GM03348 (cell line): ENCODE results near the gene TP63.
A peak's percentile ranks its signal among the peaks of the same experiment; 100 is the strongest.

ENCODE experiments used
- DNase-seq: peaks from one replicate; pipeline ENCODE4 v3.0.0; 2012; ENCODE audit warnings: low spot score

TP63 gene

DNA sequence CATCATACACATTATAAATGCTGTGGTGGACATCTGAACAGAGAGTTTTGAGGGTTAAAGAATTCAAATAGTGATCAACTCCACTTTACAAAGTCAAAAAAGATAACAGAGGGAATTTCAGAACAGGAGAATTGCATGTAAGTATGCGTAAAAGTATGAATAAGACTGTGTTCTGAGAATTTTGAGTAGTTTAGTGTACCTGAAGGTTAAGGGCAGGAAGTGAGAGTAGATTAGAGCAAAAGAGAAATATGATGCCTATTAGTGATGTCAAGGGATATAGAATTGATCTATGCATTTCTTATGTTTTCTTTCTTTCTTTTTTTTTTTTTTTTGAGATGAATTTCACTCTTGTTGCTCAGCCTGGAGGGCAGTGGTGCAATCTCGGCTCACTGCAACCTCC is 53.1 kb downstream of the TP63 start:
- DNase-seq, result no peak

DNA sequence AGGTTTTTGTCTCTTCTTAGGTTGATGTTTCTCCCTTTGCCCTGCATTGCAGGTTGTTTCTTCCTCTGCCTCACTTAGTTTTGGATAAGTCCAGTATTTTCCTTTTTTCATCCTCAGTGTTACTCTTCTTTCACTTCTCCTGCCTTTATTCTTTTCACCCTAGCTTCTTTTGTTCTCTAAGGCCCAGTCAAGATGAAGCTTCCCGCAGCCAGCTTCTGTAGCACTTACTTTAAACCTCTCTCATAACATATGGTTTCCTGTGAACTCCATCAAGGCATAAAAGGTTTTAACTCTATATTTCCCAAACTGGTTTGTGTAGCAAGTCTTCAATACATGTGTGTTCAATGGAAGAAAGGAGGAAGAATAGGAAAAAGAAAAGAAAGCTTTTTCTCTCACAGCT is 54.1 kb downstream of the TP63 start:
- DNase-seq, result no peak

DNA sequence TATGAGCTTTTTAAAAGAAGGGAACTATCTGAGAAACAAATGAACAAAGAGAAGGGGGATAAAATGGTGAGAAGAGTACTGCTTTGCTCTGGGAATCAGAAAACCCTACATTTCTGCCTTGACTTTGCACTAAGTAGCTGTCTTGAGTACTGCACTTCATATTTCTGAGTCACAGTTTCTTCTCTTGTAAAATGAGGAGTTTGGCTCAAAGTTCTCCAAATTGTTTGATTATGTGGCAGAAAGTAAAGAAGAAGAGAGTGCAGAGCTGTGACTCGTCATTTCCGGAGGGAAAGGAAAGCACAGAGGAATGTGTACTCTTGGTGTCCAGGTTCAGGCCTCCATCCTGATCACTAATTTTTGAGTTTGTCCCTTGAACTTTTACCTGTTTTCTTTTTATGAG is 54.7 kb downstream of the TP63 start:
- peak; percentile 53 for DNase-seq

DNA sequence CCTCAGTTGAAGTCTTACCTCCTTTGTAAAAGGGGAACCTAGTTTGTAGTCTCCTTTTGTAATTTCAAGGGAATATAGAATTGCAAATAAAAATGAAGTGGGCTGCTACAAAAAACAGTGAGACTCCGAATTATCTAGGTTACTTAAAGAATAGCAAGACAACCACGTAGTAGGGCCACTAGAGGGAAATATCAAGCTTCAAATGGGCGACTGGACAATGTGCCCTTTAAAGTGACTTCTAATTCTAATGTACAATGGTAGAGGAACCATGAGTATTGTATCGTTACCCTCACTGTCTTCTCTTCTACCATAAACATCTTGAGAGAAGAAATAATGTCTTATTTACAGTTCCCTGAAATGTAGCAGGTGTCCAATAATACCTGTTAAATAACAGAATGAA is 56.3 kb downstream of the TP63 start:
- DNase-seq, result no peak

DNA sequence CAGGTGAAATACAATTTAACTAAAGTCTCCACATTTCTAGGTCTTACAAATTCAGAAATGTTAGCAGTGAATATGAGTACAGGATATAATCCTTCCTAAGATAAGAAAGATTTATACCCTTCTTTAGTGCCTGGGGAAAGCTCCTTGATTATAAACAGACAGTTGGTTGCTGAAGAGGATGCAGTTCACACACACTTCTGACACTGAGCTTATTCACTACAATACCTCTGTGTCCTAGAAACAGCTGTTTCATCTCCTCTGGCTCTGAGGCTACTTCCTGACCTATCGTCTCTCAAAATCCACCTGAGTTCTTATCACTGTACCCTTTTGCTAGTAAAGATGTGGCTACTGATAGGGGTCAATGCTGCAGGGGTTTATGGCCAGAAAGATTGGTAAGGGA is 57.1 kb downstream of the TP63 start:
- DNase-seq, result no peak

DNA sequence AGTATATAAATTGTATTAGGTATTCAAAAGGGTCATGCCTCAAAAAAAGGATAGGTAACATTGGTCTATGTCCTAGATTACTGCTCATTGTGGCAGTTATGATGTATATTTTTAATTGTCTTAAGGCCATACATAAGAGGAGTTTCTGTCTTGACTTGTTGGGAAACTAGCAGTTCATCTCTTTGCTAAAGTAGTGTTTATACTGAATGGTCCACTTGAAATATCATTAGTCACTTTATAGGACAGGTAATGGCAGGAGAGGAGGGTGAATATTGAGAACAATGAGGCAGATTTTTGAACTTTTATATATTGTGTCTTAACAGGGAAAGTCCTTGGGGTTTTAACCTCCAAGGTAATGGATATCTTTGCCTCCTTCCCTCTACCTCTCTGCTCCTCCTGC is 58.4 kb downstream of the TP63 start:
- no peak for DNase-seq

DNA sequence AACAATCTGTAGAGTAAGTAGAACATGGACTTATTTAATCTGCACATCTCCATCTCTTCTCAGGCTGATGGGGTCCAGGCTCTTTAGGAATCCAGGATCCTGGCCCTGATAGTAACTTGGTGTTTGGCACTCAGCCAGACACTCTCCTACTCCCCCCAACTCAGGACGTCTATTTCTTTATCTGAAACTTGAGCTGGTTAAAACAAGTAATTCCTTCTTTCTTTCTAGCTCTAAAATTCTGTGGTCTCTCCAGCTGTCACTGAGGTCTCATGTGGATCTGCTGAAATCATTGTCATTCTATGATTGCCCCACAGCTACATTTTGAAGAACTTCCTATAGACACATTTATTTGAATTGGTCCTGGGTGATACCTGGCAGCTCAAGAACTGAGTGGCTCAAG is 59.0 kb downstream of the TP63 start:
- DNase-seq, result no peak

DNA sequence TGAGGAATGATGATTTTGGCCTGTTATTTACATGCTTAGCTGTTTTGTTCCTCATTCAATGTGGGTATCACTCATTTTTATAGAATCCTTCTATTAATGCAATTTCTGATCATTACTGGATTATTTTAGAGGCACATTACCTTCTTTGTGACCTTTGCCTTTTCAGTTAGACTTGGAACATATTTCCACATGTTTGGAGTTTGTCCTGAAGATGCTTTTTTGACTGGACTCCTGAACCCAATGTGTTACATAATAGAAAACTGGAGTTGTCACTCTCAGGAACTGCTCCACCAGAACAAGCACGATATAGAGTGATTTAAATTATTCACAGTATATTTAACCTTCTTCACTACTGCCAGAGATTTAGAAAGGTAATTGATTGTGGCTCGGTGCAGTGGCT is 59.5 kb downstream of the TP63 start:
- DNase-seq, result no peak

DNA sequence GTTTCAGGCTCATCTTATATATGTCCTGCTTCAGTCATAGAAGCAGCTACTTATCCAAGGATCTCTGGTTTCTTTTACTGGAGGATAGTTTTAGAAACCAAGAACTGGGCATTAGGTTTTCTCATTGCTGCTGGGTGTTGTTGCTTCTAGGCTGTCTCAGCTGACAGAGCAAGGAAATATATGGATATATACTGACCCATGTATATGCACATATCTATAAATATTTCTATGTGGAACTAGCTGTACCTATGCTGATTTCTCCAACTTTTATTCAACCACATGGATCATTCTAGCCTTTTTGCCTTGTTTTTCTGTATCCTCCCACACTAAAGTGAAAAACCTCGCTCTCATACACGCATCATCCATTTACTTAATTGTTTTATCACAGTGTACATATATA is 64.2 kb downstream of the TP63 start:
- no peak for DNase-seq

DNA sequence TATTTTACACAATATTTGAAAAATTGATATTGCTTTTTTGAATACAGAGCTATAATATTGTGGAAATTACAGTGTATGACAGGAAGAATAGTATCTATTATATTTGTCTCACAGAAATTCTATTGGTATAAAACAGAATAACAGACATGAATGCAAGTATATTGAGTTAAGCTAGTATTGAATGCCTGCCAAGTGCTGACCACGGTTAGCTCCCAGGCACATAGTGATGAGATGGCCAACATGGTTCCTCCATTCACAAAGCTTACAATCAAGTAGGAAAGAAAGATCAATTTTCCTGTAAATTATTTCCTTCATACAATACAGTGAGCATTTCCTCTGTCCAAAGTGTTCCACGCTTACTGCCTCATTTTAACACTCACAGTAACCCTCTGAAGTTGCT is 67.6 kb downstream of the TP63 start:
- no peak for DNase-seq

DNA sequence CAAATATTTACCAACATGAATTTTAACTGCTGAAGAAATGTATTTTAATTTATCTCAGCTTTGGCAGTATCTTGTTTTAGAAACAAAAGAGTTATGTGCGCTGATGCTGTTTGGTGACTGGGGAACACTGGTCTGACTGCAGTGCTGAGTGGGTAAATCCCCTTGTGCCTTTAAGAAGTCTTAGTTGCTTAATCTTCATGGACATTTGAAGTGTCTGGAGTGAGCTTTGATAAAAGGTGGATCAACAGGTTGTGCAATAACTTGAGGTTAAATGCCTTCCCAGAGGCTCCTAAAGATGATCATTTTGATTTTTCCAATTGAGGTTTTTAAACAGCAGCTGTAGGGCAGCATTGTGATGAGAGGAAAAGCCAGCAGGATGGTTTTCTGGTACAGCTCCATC is 68.7 kb downstream of the TP63 start:
- no peak for DNase-seq

DNA sequence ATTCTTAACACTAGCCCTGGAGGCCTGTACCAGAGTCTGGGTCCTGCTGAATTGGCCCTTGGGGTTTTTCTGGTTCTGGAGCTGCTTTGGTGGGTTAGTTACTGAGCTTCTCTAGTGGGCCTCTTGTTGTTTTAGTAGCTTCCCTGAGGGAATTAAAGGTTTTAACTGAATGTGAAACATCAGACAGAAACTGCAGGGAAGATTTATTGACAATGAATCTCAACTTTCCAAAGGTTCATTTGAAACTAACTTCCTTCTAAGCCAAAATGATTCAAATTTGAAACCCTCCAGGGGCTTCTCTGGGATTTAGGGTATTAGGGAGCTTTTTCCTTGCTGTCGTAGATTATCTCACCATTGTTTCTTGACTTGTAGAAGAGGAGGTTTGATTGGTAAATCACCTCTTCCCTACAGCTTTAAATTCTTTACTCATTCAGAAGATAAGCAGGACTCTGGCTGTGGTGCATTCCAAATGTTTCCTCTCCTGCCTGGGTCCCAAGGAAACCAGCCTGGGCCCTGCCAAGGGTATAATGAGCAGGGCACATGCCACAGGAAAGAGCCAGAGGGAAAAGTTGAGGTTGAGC is 71.0 kb downstream of the TP63 start:
- no peak for DNase-seq

DNA sequence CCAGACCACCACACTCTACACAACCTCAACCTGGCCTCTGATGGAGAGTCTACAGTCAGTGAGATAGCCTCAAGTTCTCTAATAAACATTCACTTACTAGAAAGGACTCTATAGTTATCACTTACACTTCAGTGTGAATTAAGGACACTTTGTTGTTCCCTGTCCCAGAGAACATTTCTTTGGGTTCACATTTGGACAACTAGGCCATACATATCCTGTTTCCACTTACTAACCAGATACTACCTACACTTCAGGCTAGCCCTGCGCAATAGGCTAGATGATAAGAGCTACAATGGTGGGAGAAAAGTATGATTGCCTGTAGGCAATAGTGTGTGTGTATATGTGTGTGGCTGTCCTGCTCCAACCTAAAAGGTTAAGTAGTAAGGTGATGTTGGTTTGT is 72.7 kb downstream of the TP63 start:
- DNase-seq, result no peak

DNA sequence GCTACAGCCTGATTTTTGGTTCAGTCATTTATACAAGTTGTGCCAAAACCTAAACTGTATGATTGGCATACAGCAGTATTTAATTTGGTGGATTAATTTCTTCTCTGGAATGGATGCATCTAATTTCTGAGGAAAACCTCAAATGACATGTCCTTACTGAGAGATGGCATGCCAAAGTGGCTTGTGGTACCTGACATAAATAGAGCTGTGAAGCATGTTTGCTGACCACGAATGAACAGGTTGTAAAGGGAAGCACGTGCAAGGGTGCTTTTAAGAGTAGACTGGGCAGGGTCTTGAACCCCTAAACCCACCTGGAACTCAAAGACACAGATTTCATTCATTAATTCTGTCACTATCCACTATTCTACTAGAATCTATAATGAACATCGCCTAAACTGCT is 77.2 kb downstream of the TP63 start:
- no peak for DNase-seq

DNA sequence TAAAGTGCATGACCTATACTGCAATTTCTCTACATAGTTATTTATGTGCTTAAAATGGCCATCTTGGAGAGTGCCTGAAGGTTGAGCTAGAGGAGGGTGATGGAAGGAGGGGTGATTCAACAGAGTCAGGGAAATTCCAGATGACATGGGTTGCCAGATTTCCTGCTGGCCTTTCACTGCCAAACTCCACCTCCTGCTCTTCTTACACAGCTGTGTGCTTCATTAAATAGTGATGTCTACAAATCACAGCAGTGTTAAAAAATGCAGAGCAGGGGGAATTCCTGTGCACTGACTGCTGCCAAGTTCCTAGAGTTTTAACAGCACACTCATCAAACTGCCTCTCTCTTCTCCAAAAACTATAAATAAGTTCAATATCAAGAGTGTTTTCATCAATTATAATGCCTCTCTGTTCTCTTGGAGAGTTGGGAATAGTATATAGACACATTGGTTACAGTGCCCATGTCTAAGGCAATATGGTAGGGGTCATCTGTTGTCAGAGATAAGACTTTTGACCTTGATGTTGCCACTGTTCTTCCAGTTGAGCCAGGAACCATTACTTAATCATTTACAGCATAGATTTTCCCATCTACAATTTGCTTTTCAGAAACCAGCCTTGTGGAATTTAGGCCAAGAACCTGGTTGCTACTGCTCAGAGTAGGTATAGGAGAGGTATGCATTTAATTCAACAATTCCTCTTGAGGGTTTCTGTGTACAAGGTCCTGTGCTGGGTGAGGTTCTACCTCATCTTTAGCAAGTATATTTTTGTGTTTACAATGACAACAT is 79.6 kb downstream of the TP63 start:
- DNase-seq, result peak; percentile 85

DNA sequence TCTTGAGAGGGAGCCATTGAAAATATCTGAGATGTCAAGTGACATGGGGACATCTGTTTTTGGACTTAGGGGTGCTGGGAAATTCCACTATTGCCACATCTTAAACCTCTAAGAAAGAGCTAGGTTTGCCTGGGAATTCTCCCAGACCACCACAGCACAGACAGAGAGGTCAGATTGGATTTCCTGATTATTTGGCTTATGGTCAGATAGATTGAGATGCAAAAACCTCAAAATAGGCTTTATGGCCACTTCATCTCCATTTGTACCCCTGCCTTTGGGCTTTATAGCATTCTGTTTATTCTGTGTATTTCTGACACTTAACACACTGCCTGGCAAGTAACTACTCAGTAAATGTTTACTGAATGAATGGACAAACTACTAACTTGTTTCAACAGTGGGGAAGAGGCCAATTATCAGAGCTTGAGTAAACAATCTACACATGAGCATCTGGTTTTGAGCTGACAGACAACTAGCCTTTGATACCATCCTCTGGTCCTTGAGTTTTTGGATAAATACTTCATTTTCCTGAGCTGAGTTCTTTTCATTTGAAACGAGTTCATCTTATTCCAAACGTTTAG is 81.8 kb downstream of the TP63 start:
- DNase-seq, result no peak

DNA sequence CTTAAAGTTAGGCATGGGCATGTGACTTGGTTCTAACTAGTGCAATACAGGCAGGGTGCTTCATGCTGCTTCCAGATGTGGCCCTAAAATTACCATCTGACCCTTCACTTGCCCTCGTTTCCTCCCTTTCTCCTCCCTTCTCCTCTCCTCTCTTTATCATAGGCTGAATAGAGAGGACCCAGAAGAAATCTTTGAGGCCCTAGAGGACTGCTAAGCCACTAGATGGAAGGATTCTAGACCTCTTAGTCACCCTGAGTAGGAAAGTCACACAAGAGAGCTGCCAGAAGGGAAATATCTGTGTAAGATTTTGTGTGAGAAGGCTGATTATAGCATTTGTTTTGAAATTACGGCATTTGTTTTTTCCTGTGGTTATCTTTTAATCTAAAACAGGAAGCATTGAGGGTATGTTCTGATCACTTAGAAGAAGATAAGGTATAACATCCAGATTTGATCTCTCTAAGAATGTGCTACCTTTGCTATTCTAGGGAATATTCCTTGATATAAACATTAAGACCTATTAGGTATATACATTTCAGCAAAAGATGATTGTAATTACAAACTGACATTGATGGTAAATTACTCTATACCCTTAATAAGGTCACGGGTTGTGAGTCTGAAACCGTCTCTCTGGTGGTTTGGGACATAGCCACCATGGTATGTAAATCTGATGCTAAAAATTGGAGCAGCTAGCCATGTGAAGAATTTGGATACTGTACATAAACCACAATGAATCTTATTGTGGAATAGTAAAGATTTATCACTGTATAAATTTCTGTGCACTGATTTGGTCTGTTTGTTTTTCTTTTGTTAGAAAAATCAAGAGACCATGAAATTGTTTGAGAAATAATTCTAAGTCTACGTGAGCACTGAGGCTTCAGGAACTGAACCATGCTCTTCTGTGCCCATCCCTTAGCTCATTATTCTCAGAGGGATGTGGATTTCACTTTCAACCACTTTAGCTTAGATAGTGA is 84.1 kb downstream of the TP63 start:
- DNase-seq, result peak; percentile 52

DNA sequence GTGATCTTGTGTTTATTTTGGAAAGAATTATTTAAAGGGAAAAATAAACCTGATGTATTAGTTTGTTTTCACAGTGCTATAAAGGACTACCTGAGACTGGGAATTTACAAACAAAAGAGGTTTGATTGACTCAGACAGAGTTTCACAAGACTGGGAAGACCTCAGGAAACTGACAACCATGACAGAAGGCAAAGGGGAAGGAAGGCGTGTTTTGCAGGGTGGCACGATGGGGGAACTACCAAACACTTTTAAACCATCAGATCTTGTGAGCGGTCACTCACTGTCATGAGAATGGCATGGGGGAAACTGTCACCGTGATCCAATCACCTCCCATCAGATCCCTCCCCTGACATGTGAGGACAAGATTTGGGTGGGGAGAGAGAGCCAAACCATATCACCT is 87.0 kb downstream of the TP63 start:
- no peak for DNase-seq

DNA sequence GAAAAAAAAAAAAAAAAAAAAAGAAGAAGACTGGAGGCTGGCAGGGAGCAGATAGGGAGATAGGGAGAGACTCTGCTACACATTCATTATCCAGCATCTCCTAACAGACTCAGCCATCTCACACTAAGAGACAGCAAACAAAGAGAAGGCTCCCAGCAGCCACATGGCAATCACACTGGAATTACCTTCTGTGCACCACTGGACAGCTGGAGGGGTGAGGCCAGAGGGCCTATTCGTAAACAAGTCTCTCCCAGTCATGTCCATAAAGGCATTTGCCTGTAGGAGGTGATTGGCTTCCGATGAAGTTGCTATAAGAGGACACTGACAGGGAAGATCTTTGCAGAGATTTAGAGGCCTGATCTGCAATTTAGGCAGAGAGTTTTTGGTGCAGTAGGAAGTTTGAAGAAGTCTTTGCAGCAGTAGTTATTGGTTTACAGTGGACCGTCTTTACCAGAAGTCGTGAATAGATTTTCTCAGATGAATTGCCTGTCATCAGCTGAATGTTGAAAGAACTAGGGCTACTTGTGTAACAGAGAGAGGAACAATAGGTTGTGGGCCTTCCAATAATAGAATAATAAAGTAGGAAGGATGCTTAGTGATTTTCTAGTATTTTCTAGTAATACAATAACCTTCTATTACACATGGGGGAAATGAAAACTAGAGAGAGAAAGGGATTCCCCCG is 89.7 kb downstream of the TP63 start:
- DNase-seq, result no peak

DNA sequence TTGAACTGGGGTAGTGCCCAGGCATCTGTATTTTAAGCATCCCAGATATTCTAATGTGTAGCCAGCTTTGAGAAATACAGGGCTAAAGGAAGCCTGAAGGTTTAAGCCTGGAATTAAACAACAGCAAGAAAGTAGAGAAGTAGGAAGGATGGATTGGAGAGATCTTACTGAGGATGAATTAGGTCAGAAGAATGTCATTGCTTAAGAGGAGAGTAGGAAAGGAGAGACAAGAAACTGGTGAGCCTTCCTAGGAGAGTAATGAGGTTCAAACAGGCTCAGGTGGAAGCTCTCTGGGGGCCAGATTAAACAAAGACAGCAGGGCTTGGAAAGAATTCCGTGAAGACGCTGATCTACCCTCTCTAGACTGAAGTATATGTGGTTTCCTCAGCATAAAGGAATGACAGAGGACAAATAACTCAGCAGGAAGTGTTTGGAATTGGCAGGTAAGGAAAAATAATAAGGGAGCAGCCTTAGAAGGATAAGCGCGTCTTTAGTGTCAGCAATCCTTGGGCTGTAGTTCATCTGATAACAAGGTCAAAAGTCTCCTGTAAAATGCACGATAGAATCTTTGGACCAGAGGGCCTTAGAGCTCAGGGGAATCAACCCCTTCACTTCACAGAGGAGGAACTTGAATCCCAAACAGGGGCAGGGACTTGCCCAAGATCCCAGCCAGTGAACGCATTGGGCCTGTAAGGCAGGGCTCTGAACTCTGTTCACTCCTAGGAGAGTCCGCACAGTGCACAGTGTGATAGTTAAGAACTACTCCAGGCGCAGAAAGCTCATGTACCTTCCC is 90.9 kb downstream of the TP63 start:
- DNase-seq, result no peak

DNA sequence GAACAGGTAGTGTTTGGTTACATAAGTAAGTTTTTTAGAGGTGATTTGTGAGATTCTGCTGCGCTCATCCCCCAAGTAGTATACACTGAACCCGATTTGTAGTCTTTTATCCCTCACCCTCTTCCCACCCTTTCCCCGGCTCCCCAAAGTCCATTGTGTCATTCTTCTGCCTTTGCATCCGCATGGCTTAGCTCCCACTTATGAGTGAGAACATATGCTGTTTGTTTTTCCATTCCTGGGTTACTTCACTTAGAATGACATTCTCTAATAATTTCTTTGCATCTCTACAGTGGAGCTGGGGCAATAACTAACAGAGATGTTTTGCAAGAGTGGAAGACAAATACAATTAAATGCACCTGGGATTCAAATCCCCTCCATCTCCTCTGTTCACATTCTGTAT is 93.2 kb downstream of the TP63 start:
- peak; percentile 14 for DNase-seq
